GM18870 (cell line): ENCODE measurements around the gene GLYATL1.

ENCODE experiments used
- ATAC-seq: cut with Tn5 transposase; IDR thresholded peaks from one replicate; pipeline ENCODE4 v1.9.1; 2021; ENCODE audit warnings: moderate library complexity; ENCODE audit not compliant: unreplicated experiment

GLYATL1 gene

DNA sequence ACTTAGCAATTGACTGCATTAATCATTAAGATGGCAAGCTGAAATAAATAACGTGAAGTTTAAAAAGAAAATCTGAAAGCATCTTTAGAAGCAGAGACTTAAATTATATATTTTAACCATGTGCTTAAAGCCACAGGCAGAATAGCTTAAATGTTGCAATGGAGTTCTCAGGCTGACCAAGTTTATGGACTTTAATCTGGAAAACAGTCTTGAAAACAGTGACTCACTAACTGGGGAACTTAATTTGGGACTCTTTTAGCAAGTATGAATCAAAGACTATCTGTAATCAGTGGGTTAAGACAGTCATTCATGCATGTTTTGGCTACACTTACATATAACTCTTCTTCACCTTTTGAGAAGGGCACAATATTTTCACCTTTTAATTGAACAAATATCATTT lies 12.6 kb upstream of the GLYATL1 start:
- ATAC-seq = no peak

DNA sequence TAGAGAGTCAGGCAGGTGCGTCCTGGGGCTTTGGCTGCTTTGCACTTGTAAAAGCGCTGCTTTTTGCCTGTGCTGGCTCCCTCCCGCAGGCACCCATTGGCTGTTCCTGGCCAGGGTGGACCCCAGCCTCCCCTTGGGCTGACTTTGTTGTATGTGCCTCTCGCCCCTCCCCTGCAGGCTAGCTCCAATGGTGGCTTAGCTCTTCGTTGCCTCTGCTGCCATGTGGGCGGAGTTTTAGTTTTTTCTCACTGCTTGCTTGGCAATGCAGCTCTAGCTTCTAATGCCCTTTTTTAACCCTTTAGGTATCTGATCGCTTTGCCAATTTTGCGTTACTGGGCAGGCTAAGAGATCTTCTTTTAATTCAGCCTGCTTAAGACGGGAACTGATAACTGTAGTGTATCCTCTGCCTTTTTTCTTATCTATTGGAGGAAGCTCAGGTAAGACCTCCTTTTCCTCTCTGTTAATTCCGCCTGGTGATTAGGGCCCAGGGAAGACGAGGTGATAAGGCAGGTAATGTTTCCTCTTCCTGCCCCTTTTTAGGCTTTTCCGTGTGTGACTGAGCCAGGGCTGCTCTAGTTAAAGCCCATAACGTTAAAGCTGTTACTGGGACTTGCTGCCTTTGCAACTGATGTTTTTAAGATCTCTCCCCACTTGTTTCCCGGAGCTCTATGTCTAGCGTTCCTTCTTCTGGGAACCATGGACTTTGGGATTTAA lies 11.7 kb upstream of the GLYATL1 start:
- no peak for ATAC-seq

DNA sequence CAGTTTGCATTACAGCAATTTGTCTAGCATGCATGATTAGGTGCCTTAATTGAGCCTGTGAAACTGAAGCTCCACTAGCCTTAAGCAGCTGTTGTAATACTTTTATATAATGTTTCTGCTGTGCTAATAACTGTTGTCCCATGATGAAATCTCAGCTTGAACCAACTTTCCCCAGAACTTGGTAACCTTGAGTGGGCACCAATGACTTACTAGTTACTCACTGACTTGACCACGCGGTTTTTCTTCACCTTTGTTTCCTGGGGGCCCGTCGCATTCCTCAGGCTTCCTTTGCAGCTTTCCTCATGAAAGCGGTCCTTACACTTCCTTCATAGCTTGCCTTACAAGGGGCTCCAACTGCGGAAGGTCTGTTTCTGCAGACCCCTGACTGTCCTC lies 11.2 kb upstream of the GLYATL1 start:
- ATAC-seq = no peak

DNA sequence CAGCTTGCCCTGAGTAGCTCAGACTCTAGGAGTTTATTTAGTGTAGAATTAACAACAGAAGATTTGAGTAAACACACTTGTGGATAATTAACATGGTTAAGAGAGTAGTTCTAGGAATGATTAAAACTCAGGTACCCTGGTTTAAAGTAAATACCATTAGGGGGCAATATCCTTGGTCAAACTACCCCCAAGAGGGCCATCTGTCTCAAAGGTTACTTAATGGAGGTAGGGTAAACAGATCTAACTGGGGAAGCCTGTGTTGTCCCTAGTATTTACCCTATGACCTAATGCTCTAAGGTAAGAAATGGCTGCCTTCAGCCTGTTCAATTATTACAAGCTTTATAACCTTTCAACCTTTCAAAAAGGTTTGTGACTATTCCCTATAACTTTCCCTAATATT lies 10.6 kb upstream of the GLYATL1 start:
- ATAC-seq = no peak

DNA sequence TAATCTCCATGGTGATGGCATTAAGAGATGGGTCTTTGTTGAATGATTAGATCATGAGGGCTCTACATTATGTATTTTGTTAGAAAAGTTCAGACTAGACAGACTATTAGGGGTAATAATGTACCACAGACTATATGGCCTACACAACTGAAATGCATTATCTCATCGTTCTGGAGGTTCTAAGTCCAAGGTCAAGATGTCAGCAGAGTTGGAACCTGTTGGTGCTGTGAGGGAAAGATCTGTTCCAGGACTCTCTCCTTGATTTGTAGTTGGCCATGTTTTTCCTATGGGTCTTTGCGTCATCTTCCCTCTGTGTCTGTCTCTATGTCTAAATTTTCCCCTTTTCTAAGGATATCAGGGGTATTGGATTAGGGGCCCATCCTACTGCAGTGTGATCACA lies 8.4 kb upstream of the GLYATL1 start:
- ATAC-seq = no peak

DNA sequence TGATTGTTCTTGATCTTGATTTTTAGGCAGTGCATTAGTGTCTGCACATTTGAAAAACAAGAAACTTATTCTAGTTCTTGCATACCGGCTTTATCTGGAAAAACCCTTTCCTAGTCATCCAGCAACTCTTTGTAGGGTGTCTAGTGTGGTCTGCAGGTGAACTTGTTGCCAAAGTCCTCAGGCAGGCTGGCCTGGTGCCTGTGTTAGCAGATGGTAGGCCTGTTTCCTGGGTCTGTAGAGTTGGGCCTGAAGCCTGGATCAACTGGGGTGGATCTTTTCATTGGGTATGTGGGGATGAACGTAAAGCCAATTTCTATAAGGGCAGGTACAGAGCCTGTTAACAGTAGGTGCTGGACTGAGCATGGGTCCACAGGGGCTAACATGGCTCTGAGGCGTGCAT lies 5.6 kb upstream of the GLYATL1 start:
- ATAC-seq = no peak

DNA sequence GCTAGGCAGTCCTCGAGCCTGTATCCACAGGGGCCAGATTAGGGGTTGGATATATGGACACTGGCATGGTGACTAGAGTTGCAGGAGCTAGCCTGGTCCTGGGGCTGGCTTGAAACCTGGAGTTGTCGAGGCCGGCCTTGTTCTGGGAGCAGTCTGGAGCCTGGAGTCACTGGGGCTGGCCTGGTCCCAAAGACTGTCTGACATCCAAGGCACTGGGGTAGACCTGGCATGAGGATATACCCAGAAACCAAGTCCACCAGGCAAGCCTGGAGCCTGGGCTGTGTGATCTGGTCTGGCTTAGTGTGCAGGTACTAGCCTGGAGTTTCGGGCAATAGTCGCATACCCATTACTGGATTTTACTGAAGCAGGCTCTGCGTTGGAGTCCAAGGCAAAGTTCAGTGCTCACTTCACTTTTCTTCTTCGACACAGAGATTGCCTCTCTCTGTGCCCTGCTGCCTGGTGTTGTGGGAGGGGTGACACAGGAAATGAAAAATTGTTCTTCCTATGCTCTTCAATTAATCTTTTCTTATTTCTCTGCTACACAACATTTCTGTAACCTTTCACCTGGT lies 4.3 kb upstream of the GLYATL1 start:
- ATAC-seq = no peak

DNA sequence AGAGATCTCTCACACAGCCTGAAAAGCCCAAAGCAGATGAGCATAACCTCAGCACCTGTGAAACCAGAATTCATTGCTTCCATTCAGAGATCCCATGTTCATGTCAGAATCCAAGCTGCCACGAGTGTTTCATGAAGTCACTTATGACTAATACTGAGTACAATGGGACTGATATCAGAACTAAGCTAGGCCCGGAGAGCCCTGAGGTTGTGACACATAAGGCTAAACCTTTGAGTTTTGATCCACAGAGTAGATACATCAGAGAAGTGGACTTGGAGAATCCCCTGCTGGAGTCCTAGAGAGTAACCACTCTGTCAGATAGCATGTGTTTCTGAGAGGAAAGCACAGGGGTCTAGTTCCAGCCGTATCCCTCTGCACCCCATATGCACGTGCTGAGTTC lies 890 bp upstream of the GLYATL1 start:
- no peak for ATAC-seq

DNA sequence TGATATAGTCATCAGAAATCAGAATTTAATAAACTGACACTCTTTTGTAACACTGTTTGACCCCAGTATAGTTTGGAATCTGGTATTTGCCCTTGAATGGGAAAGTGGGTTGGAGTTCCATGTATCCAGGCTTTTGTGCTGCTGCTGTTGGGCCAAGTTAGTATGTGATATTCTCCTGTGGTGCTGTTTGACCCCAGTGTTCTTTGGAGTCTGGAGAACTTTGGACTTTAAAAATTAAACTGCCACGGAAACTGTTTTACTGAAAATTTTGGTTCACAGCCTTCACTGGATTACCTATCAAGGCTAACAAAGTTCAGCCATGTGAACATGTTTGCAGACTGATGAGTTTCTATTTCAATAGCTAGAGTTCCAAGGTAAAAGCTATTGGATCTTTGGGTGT lies 740 bp downstream of the GLYATL1 start:
- no peak for ATAC-seq

DNA sequence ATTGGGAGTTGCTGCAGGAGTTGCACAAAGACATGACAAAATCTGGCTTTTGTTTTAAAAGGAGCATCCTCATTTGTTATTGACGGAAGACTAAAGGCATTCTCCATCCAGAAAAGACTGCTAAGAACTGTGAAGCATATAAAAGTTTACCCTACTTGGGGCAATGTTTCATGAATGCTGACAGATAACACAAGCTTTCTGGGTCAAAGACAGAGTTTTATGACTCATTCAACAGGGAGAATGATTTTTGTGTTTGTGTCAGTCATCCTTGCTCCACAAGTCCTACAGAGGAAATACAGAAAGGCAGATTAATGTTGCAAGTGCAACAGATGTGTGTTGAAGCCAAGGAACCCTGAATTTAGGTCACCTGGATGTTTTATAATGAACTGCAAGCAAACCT lies 2.5 kb downstream of the GLYATL1 start:
- no peak for ATAC-seq

DNA sequence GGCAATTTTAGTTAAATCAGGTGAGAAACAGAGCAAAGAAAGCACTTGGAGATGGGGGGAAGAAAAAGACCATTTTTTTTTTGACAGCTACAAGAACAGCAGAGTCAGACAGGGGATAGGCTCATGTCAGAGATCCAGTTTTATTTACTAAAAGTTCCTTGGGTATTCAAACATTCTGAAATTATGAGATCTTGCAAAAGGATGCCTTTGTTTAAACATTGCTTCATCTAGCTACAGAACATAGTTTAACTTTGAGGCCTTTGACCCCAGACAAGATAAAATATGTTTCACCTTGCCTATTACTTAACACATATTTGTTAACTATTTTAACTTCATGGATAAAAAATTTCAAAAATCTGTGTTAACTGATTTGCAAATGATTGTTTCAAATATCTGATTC lies 6.4 kb downstream of the GLYATL1 start:
- ATAC-seq = no peak

DNA sequence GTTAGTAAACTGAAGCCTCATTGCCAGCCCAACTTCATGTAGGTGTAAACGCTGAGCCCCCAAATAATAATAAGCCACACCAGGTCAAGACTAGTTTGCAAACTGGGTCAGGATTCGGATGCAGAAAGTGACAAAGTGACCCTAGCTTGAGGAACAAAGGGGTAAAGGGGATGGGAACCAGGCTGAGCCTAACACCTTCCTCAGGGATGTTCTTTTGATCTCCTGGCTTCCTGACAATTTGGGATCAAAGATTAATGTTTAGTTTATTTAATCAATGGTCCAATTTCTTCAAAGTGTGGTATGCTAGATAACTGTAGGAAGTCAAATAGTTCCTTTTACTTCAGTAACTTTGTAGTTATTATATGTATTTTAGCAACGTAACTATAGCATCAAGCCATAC lies 9.9 kb downstream of the GLYATL1 start:
- ATAC-seq = no peak

DNA sequence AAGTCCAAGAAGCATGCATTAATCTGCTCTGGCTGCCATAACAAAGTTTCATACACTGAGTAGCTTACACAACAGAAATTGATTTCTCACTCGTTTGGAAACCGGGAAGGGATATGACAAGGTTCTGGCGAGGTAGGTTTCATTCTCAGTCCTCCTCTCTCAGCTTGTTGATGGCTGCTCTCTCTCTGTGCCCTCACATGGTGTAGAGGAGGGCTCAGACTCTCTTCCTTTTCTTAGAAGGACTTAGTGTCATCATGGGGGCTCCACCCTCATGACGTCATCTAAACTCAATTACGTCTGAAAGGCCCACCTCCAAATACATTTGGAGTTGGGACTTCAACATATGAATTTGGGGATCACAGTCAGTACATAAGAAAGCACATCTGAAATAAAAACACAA lies 18.6 kb downstream of the GLYATL1 start:
- ATAC-seq = peak; percentile 69

DNA sequence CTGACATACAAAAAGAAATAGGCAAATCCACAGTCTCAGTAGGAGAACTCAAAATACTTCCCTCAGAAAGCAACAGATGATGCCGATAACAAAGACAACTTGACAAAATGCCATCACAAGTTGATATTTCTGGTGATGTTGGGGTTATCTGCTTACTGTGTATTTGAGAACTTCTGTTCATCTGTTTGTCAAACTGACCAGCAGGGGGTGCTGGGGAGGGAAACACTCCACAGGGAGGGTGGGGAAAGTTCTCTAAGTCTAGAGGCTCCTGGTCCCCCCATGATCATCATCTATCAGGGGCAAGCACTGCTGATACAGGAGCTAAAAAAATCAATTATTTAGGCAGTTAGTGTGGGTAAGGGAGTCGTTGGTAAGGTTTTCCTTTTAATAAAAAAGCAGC lies 19.2 kb downstream of the GLYATL1 start:
- no peak for ATAC-seq

DNA sequence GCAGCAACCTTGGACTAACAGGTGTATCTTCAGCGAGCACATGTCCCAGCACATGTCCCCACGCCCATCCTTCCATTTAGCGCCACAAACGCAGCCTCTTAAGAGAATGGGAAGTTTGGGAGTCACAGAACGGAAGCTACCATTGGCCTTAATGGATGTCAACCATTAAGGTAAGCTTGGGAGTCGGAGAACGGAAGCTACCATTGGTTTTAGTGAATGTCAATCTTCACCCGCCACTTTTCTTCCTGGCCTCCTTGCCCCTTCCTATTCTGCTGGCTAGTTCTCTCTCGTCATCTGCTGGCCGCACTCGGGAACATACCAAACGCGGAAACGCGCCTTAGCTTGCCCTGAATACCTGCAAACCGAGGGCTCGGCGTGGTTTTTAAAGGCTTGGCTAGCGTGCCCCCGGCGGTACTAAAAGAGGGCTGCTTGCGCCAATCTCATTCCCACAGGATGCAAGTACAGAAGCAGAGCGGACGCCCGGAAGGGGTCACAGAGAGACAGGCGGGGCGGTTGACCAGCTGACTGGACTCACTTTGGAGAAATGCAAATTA lies 24.3 kb downstream of the GLYATL1 start:
- no peak for ATAC-seq

DNA sequence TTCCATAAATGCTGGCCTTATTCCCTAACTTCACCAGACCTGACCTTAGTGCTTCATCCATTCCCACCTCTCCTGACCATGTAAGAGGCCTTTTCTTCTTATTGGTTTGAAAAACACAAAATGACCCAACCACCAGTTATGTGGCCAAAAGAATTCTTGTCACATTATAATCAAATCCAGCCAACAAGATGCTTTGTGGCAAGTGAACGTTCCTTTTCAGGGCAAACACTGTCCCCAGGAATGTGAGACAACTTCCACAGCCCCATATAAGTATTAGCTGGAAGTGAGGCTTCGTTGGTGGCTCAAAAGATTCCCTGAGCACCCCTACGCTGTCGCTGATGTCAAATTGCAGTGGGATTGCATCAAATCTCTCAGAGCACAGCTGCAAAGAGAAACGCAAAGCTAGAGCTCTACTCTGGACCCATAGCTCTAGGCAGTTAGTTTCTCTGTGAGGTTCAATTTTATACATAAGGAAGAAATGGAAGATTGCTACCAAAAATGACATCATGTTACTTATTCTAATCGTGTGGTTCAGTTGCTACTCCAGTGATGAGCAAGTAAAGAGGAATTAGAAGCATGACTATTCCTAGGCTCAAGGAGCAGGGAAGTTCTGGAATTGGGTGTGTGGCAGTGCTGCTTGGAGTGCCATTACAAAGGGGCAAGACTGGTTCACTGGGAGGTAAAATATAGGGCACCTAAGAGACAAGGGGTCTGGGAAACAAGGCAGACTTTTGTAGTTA lies 26.1 kb downstream of the GLYATL1 start:
- ATAC-seq = no peak

DNA sequence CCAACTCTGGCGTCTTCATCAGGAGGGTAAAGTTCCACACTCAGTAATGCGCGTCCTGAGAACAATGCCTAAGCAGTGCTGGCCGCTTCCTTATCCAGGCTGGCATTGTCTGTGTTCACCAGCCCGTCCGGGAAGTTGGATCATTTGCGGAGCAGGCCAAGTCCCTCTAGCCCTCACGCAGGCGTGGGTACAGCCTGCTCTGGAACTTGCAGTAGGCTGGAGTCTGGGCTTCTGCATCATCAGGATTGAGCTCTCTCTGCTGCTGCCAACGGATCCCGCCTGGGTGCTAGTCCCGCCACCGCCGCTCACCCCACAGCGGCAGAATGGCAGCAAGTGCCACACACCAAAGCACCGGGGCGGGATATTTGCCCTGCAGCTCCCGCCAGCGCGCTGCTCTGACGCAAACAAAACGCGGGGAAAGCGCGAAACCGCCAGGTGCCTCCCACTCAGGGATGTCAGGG lies 29.0 kb downstream of the GLYATL1 start:
- no peak for ATAC-seq

DNA sequence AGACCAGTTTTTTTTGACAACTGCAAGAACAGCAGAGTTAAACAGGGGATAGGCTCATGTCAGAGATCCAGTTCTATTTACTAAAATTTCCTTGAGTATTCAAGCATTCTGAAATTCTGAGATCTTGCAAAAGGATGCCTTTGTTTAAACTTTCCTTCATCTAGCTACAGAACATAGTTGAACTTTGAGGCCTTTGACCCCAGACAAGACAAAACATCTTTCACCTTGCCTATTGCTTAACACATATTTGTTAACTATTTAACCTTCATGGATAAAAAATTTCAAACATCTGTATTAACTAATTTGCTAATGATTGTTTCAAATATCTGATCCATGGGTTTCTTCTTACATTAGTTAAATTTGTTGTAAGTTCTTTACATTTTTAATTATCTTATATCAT lies 38.2 kb downstream of the GLYATL1 start:
- no peak for ATAC-seq

DNA sequence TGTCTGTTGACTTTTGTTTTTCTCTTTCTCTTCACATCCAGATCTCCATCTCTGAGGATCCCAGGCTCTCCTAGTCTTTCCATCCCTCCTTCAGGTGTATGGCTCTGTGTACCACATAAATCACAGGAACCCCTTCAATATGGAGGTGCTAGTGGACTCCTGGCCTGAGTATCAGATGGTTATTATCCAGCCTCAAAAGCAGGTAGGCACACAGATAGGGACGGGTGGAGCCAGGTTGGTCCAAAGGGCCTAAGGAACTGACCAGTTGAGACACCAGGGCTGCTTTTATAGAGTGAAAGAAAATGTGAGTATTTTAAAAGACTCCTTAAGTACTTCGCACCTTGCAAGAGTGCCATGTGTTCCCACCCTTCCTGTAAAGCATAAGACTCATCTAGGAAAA lies 39.9 kb downstream of the GLYATL1 start:
- no peak for ATAC-seq

DNA sequence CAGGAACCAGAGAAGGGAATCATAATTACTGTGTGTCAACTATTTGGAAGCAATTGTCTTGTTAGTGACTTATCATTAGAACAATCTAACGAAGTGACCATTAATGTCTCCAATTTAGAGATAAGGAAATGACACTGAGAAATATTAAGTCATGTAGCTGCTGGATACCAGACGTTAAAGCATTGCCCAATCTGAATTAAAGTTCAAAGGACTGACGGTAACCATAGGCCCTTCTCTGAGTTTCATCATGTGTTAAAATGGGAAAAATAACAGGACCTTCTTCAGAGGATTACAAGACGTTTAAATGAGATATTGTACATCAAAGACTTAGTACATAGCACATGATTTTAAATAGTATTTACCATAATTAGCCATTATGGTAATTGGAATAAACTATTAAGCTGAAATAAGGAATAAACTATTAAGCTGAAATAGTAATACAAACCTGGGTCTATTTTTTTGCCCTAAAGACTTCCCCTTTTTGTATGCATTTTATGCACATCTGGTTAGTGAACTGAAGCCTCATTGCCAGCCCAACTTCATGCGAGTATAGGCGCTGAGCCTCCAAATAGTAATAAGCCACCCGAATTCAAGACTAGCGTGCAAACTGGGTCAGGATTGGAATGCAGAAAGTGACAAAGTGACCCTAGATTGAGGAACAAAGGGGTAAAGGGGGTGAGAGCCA lies 41.0 kb downstream of the GLYATL1 start:
- no peak for ATAC-seq

DNA sequence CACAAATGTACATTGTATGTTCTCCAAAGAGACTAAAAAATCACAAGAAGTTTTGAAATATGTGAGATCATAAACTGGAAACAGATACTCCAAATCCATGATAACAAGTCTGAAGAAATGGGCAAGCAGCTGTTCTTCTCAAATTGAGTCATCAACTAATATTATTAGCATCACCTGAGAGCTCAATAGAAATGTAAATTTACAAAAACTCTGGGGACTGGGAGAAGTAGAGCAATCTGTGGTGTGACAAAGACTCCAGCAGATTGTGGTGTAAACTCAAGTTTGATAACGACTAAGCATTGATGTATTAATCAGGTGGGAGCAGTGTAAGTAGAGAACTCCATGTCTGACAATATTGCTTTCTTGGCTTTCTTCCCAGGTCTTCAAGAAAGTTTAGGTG lies 53.2 kb downstream of the GLYATL1 start:
- no peak for ATAC-seq
